GM10248 (cell line): Measurements from ENCODE around the gene DCTN1.

ENCODE experiments used
- CTCF ChIA-PET: fragments of 300-600 bp; sonication (Branson Sonifier 250); formaldehyde crosslinking; extraction: SDS; loops from one replicate; lab custom pipeline; 2021; ENCODE audit warnings: antibody characterized with exemption; lab: Yijun Ruan, JAX
- POLR2A ChIA-PET: fragments of 350-650 bp; sonication (Branson Sonifier 250); formaldehyde crosslinking; extraction: SDS; loops from one replicate; lab custom pipeline; 2020; ENCODE audit warnings: antibody characterized with exemption; lab: Yijun Ruan, JAX
- DNase-seq: peaks from one replicate; pipeline ENCODE4 v3.0.0; 2012; ENCODE audit errors: extremely low spot score
- CTCF ChIP-seq: IDR thresholded peaks from 2 replicates; pipeline ENCODE4 v1.5.1; 2012; ENCODE audit warnings: mild to moderate bottlenecking, low read depth; ENCODE audit errors: extremely low read depth, missing control alignments, control extremely low read depth

Gene DCTN1

GRCh38 chr2:74334931-74335333 is 45.2 kb downstream of the DCTN1 start:
- DNase-seq = peak; percentile 65
- CTCF ChIA-PET = interaction anchor here (0.6 to 4.5 kb wide), 73 partner anchors 10 to 576 kb away, joined by 3 to 75 read pairs (median 5); partner anchors contain the start of genes DCTN1, DUSP11, SLC4A5 and STAMBP
- POLR2A ChIA-PET = no interaction called here
- TF ChIP-seq CTCF = peak; percentile 99

- no peak for TF ChIP-seq CTCF
- DNase-seq = no peak
- CTCF ChIA-PET = interaction anchor here (0.9 to 4.5 kb wide), 49 partner anchors 8 to 575 kb away, joined by 3 to 75 read pairs (median 6); partner anchors contain the start of genes DUSP11, SLC4A5 and STAMBP
- POLR2A ChIA-PET = no interaction called here
These were observed 46.1 kb downstream of the DCTN1 start for GRCh38 chr2:74333896-74334586.

- no peak for DNase-seq
- POLR2A ChIA-PET = no interaction called here
- TF ChIP-seq CTCF = peak; percentile 54
- CTCF ChIA-PET = interaction anchor here (1.0 to 4.5 kb wide), 17 partner anchors 9 to 552 kb away, joined by 3 to 75 read pairs (median 9); partner anchors contain the start of genes SLC4A5 and STAMBP
These were observed 46.9 kb downstream of the DCTN1 start for GRCh38 chr2:74333175-74333574.

GRCh38 chr2:74332550-74333174 is 47.4 kb downstream of the DCTN1 start:
- no peak for TF ChIP-seq CTCF
- POLR2A ChIA-PET = no interaction called here
- DNase-seq = no peak
- CTCF ChIA-PET = interaction anchor here (1.0 to 4.5 kb wide), 11 partner anchors 8 to 505 kb away, joined by 3 to 75 read pairs (median 22); partner anchors contain the start of gene STAMBP

GRCh38 chr2:74328573-74328972 is 51.5 kb downstream of the DCTN1 start:
- DNase-seq = no peak
- no peak for TF ChIP-seq CTCF
- CTCF ChIA-PET = interaction anchor here (0.9 to 1.4 kb wide), 2 partner anchors 37 to 79 kb away, joined by 3 to 4 read pairs; no protein-coding TSS in a partner anchor
- POLR2A ChIA-PET = no interaction called here

GRCh38 chr2:74328074-74328473 is 52.0 kb downstream of the DCTN1 start:
- ChIA-PET POLR2A (interaction anchor here (0.6 kb wide), 1 partner anchor 943 kb away, joined by 3 read pairs; the partner anchor contains the start of gene ALMS1), CTCF (interaction anchor here (0.9 to 1.4 kb wide), 3 partner anchors 37 to 78 kb away, joined by 3 to 4 read pairs (median 3); no protein-coding TSS in a partner anchor)
- TF ChIP-seq CTCF = no peak
- no peak for DNase-seq
